B cell (primary cell): ENCODE data around the gene PTPRM. TPM values are rescaled to one million over a fixed set of nuclear protein-coding genes. Genes with fewer than 3 reads are reported as not detected.

Experiments
- ATAC-seq: fragments of 200-7000 bp; cut with Tn5 transposase; one replicate; pipeline ENCODE4 v1.10.0; 2021; ENCODE audit warnings: low read depth, mild to moderate bottlenecking, moderate number of reproducible peaks, moderate library complexity
- CTCF ChIA-PET: fragments of 350-600 bp; sonication (Branson Sonifier 250); formaldehyde crosslinking; loops from one replicate; lab custom pipeline; 2021; ENCODE audit warnings: antibody characterized with exemption, inconsistent platforms; lab: Charles Lee
- POLR2A ChIA-PET: fragments of 350-600 bp; sonication (Branson Sonifier 250); formaldehyde crosslinking; loops from one replicate; lab custom pipeline; 2021; ENCODE audit warnings: antibody characterized with exemption; lab: Charles Lee
- DNase-seq: peaks from one replicate; pipeline ENCODE4 v3.0.0; 2013
- H2AFZ ChIP-seq: 2 replicates; pipeline ENCODE4 v1.6.1; 2012; ENCODE audit warnings: mild to moderate bottlenecking, low read depth, low read length; ENCODE audit not compliant: insufficient read depth, poor library complexity, severe bottlenecking
- H3K27ac ChIP-seq, 2 donors: 1 replicate in 1 of 2; 2 replicates in 1 of 2; pipeline ENCODE4 v1.5.1; 2012 to 2013; ENCODE audit warnings: low read length in 2 of 2, mild to moderate bottlenecking in 2 of 2, moderate library complexity in 1 of 2
- H3K27me3 ChIP-seq, 4 experiments: fragments of 200-600 bp in 1 of 4; sonication (generic) in 1 of 4; replicated peaks in 1 of 4; 1 replicate in 2 of 4; 2 replicates in 2 of 4; pipeline versions ENCODE4 v1.6.1 to v1.7.0; 2013 to 2016; ENCODE audit warnings: low read length in 3 of 4, mild to moderate bottlenecking in 2 of 4, mixed read lengths in 1 of 4, moderate library complexity in 1 of 4; ENCODE audit not compliant: insufficient read depth in 4 of 4, control insufficient read depth in 3 of 4; ENCODE audit errors: control extremely low read depth in 1 of 4
- H3K36me3 ChIP-seq, 2 experiments: replicated peaks in 1 of 2; 1 replicate in 1 of 2; 2 replicates in 1 of 2; pipeline versions ENCODE4 v1.6.1 to v1.7.1; 2013; ENCODE audit warnings: low read length in 1 of 2; ENCODE audit not compliant: insufficient read depth in 2 of 2, control insufficient read depth in 1 of 2; ENCODE audit errors: control extremely low read depth in 1 of 2, extremely low read depth in 1 of 2
- H3K4me1 ChIP-seq, 2 donors: fragments of 200-600 bp in 1 of 2; sonication (generic) in 1 of 2; 1 replicate in 1 of 2; 2 replicates in 1 of 2; pipeline versions ENCODE4 v1.5.1 to v1.6.1; 2013 to 2017; ENCODE audit warnings: low read length in 2 of 2; ENCODE audit not compliant: control insufficient read depth in 2 of 2, insufficient read depth in 2 of 2
- H3K4me2 ChIP-seq: replicated peaks from 2 replicates; pipeline ENCODE3; 2012; ENCODE audit warnings: mild to moderate bottlenecking, low read depth, low read length; ENCODE audit not compliant: poor library complexity, severe bottlenecking
- H3K4me3 ChIP-seq, 5 experiments: fragments of 200-600 bp in 1 of 5; sonication (generic) in 1 of 5; 1 replicate in 3 of 5; 2 replicates in 2 of 5; pipeline versions ENCODE4 v1.5.1 to v1.7.0; 2011 to 2016; ENCODE audit warnings: low read length in 4 of 5, mild to moderate bottlenecking in 4 of 5, low read depth in 2 of 5, control low read depth in 1 of 5, moderate library complexity in 1 of 5; ENCODE audit not compliant: insufficient read depth in 1 of 5; ENCODE audit errors: control extremely low read depth in 1 of 5, extremely low read depth in 1 of 5
- H3K79me2 ChIP-seq: fragments of 200-600 bp; sonication (generic); one replicate; pipeline ENCODE4 v1.6.0; 2016; ENCODE audit warnings: low read length; ENCODE audit not compliant: control insufficient read depth, insufficient read depth
- H3K9ac ChIP-seq: fragments of 200-600 bp; sonication (generic); 2 replicates; pipeline ENCODE4 v1.6.1; 2017; ENCODE audit warnings: mild to moderate bottlenecking, low read length, moderate library complexity
- H3K9me3 ChIP-seq, 3 donors: one replicate each; pipeline versions ENCODE4 v1.6.1 to v1.7.1; 2013; ENCODE audit warnings: low read length in 2 of 3; ENCODE audit not compliant: control insufficient read depth in 2 of 3, insufficient read depth in 1 of 3; ENCODE audit errors: control extremely low read depth in 1 of 3
- H4K20me1 ChIP-seq: 2 replicates; pipeline ENCODE4 v1.6.0; 2012; ENCODE audit warnings: mild to moderate bottlenecking, low read length; ENCODE audit not compliant: insufficient read depth, control insufficient read depth, poor library complexity, severe bottlenecking
- H3K27ac Mint-ChIP-seq: one replicate; pipeline ENCODE4 v1.8.0; 2021; ENCODE audit warnings: mixed read lengths
- H3K27me3 Mint-ChIP-seq: one replicate; pipeline ENCODE4 v1.8.0; 2021; ENCODE audit warnings: mixed read lengths
- H3K4me1 Mint-ChIP-seq: one replicate; pipeline ENCODE4 v1.8.0; 2021; ENCODE audit warnings: mixed read lengths
- H3K4me3 Mint-ChIP-seq: one replicate; pipeline ENCODE4 v1.8.0; 2021; ENCODE audit warnings: mixed read lengths
- H3K9me3 Mint-ChIP-seq: one replicate; pipeline ENCODE4 v1.8.0; 2022; ENCODE audit warnings: mixed read lengths; ENCODE audit not compliant: insufficient read depth
- CTCF ChIP-seq: fragments of 200-600 bp; IDR thresholded peaks from one replicate; pipeline ENCODE4 v1.8.0; 2022; ENCODE audit warnings: antibody characterized with exemption, mild to moderate bottlenecking
- EZH2 ChIP-seq: IDR thresholded peaks from 2 replicates; pipeline ENCODE4 v1.6.1; 2012; ENCODE audit warnings: borderline replicate concordance, low read depth, mild to moderate bottlenecking, moderate library complexity, low read length; ENCODE audit not compliant: insufficient read depth, poor library complexity, severe bottlenecking
- WGBS: methylation state at CpG from one replicate; pipeline ENCODE4 v1.1.5; 2013; ENCODE audit warnings: missing lambda C conversion rate; ENCODE audit not compliant: insufficient coverage; 5-methylcytosine and 5-hydroxymethylcytosine counted together
- intact Hi-C: fragments of 100-400 bp; cut with micrococcal nuclease; formaldehyde crosslinking; loops from one replicate; pipeline ENCODE4 v1.10.0; 2022
- polyA plus RNA-seq: library from polyadenylated mRNA; depleted of rRNA; stranded (reverse); fragments of >200 nt; gene quantifications from 2 replicates; pipeline ENCODE4 v1.2.3, GENCODE V29; 2012
- total RNA-seq, 2 donors: library from RNA; stranded (reverse); fragments of 120-200 nt in 1 of 2; gene quantifications; 1 replicate in 1 of 2; 2 replicates in 1 of 2; pipeline versions ENCODE4 v1.2.3 to v1.2.4, GENCODE V29; 2013 to 2022

The PTPRM gene
- total and polyA plus RNA-seq, 2 donors (not counting 1 experiment from before 2014, with no cell fraction given), result 0.20 to 0.89 TPM

- Histone ChIP-seq H4K20me1 (no peaks in the 10 kb centered on the region), H3K9ac (no peak overlapping the region), H3K4me2 (no peak overlapping the region), H3K9me3 (no peaks in the 10 kb centered on the region), H3K36me3 (no peaks in the 10 kb centered on the region), H2AFZ (no peak overlapping the region), H3K27ac (no peak overlapping the region), H3K27me3 (no peaks in the 10 kb centered on the region), H3K4me3 (no peak overlapping the region), H3K79me2 (no peaks in the 10 kb centered on the region), H3K4me1 (no peaks in the 10 kb centered on the region)
- WGBS, result 80% methylated on average over 1 of the region's 4 CpGs
- TF ChIP-seq CTCF, result no peak
- TF ChIP-seq EZH2, result no peak
- ChIA-PET POLR2A (no interaction called here), CTCF (no interaction called here)
- no peaks in the 10 kb centered on the region for H3K9me3 Mint-ChIP-seq
- no peaks in the 10 kb centered on the region for H3K4me1 Mint-ChIP-seq
- no peaks in the 10 kb centered on the region for H3K27me3 Mint-ChIP-seq
- DNase-seq, result no peak
- H3K4me3 Mint-ChIP-seq, result no peak overlapping the region
- H3K27ac Mint-ChIP-seq, result no peak overlapping the region
- intact Hi-C loops, result no loop called here
- ATAC-seq, result no peak
Observed at GRCh38 chr18:7803956-7804469, 236.9 kb downstream of the PTPRM start.

GRCh38 chr18:7805096-7805495 is 238.0 kb downstream of the PTPRM start:
- Histone ChIP-seq H4K20me1 (no peaks in the 10 kb centered on the region), H3K36me3 (no peaks in the 10 kb centered on the region), H3K27ac (no peak overlapping the region), H3K4me2 (no peak overlapping the region), H2AFZ (no peak overlapping the region), H3K9me3 (no peaks in the 10 kb centered on the region), H3K4me1 (no peaks in the 10 kb centered on the region), H3K79me2 (no peaks in the 10 kb centered on the region), H3K27me3 (no peaks in the 10 kb centered on the region), H3K9ac (no peak overlapping the region), H3K4me3 (no peak overlapping the region)
- intact Hi-C loops, result no loop called here
- H3K27me3 Mint-ChIP-seq, result no peaks in the 10 kb centered on the region
- DNase-seq, result no peak
- H3K9me3 Mint-ChIP-seq, result no peaks in the 10 kb centered on the region
- no peak for ATAC-seq
- no peaks in the 10 kb centered on the region for H3K4me1 Mint-ChIP-seq
- H3K4me3 Mint-ChIP-seq, result no peak overlapping the region
- H3K27ac Mint-ChIP-seq, result no peak overlapping the region
- ChIA-PET POLR2A (no interaction called here), CTCF (no interaction called here)
- TF ChIP-seq CTCF (no peak), EZH2 (no peak)
- 95% methylated on average over 2 of the region's 2 CpGs for WGBS
